WTC11 (cell line): ENCODE results near the gene PTPRN2. TPM values are rescaled to one million over a fixed set of nuclear protein-coding genes. Genes with fewer than 3 reads are reported as not detected.

Experiments
- ATAC-seq: fragments of 200-7000 bp; cut with Tn5 transposase; 2 replicates; pipeline ENCODE4 v1.10.0; 2021; ENCODE audit warnings: mild to moderate bottlenecking, moderate library complexity
- CTCF ChIA-PET: fragments of 300-600 bp; sonication (Branson Sonifier 250); formaldehyde crosslinking; loops from one replicate; lab custom pipeline; 2021; ENCODE audit warnings: antibody characterized with exemption; lab: Charles Lee
- POLR2A ChIA-PET: fragments of 350-600 bp; sonication (Branson Sonifier 250); formaldehyde crosslinking; loops from one replicate; lab custom pipeline; 2021; ENCODE audit warnings: antibody characterized with exemption; lab: Charles Lee
- DNase-seq: peaks from one replicate; pipeline ENCODE4 v3.0.0; 2021; ENCODE audit warnings: low spot score
- H3K27ac Mint-ChIP-seq: 2 replicates; pipeline ENCODE4 v1.8.0; 2021; ENCODE audit warnings: mixed read lengths
- H3K27me3 Mint-ChIP-seq: 2 replicates; pipeline ENCODE4 v1.8.0; 2021; ENCODE audit warnings: low read depth, mild to moderate bottlenecking, moderate library complexity, mixed read lengths
- H3K36me3 Mint-ChIP-seq: 2 replicates; pipeline ENCODE4 v1.8.0; 2021; ENCODE audit warnings: mixed read lengths
- H3K4me1 Mint-ChIP-seq: 2 replicates; pipeline ENCODE4 v1.8.0; 2022; ENCODE audit warnings: mixed read lengths
- H3K4me3 Mint-ChIP-seq: 2 replicates; pipeline ENCODE4 v1.8.0; 2021; ENCODE audit warnings: mild to moderate bottlenecking, moderate library complexity, mixed read lengths
- H3K9me3 Mint-ChIP-seq: 2 replicates; pipeline ENCODE4 v1.8.0; 2021; ENCODE audit warnings: mixed read lengths
- AFF4 ChIP-seq: sonication (generic); formaldehyde crosslinking; IDR thresholded peaks from 2 replicates; pipeline ENCODE4 v1.8.1; 2023; ENCODE audit warnings: mild to moderate bottlenecking, missing genetic modification reagents, borderline replicate concordance
- ATF1 ChIP-seq: sonication (generic); formaldehyde crosslinking; IDR thresholded peaks from 2 replicates; pipeline ENCODE4 v1.8.1; 2023; ENCODE audit warnings: mild to moderate bottlenecking, moderate library complexity, missing genetic modification reagents
- EMX1 ChIP-seq: fragments of 250-450 bp; sonication (Bioruptor Pico); IDR thresholded peaks from 2 replicates; pipeline ENCODE4 v1.8.0; 2021; ENCODE audit warnings: mild to moderate bottlenecking
- ETV6 ChIP-seq: sonication (generic); formaldehyde crosslinking; IDR thresholded peaks from 2 replicates; pipeline ENCODE4 v1.8.1; 2022; ENCODE audit warnings: mild to moderate bottlenecking, missing genetic modification reagents
- FOXJ3 ChIP-seq: sonication (generic); formaldehyde crosslinking; IDR thresholded peaks from 2 replicates; pipeline ENCODE4 v1.9.0; 2021; ENCODE audit warnings: missing genetic modification reagents, mild to moderate bottlenecking, borderline replicate concordance
- GTF2I ChIP-seq: fragments of 250-450 bp; sonication (Bioruptor Pico); conservative IDR thresholded peaks from 2 replicates; pipeline ENCODE4 v1.4.0; 2021; ENCODE audit warnings: mild to moderate bottlenecking
- HMGXB4 ChIP-seq: sonication (generic); formaldehyde crosslinking; IDR thresholded peaks from 2 replicates; pipeline ENCODE4 v1.8.1; 2023; ENCODE audit warnings: mild to moderate bottlenecking, moderate library complexity, missing genetic modification reagents
- JAZF1 ChIP-seq: fragments of 250-450 bp; sonication (Bioruptor Pico); IDR thresholded peaks from 2 replicates; pipeline ENCODE4 v1.9.0; 2021; ENCODE audit warnings: moderate library complexity, mild to moderate bottlenecking, inconsistent platforms
- KAT7 ChIP-seq: sonication (generic); formaldehyde crosslinking; IDR thresholded peaks from 2 replicates; pipeline ENCODE4 v1.8.1; 2023; ENCODE audit warnings: missing genetic modification reagents, mild to moderate bottlenecking, borderline replicate concordance
- NFE2L1 ChIP-seq: sonication (generic); formaldehyde crosslinking; IDR thresholded peaks from 2 replicates; pipeline ENCODE4 v1.8.1; 2023; ENCODE audit warnings: missing genetic modification reagents
- PREB ChIP-seq: sonication (generic); formaldehyde crosslinking; IDR thresholded peaks from 2 replicates; pipeline ENCODE4 v1.8.1; 2022; ENCODE audit warnings: mild to moderate bottlenecking, missing genetic modification reagents, moderate library complexity, borderline replicate concordance
- PRRX2 ChIP-seq: fragments of 250-450 bp; sonication (Bioruptor Pico); IDR thresholded peaks from 2 replicates; pipeline ENCODE4 v1.8.0; 2021; ENCODE audit warnings: mild to moderate bottlenecking
- SOX15 ChIP-seq: fragments of 250-450 bp; sonication (Bioruptor Pico); IDR thresholded peaks from 2 replicates; pipeline ENCODE4 v1.9.0; 2021; ENCODE audit warnings: mild to moderate bottlenecking
- TP53 ChIP-seq: sonication (generic); formaldehyde crosslinking; IDR thresholded peaks from 2 replicates; pipeline ENCODE4 v1.8.1; 2023; ENCODE audit warnings: mild to moderate bottlenecking, missing genetic modification reagents
- ZNF219 ChIP-seq: sonication (generic); formaldehyde crosslinking; IDR thresholded peaks from 2 replicates; pipeline ENCODE4 v1.8.0; 2023; ENCODE audit warnings: missing genetic modification reagents, mild to moderate bottlenecking, borderline replicate concordance
- ZNF263 ChIP-seq: sonication (generic); formaldehyde crosslinking; IDR thresholded peaks from 2 replicates; pipeline ENCODE4 v1.8.1; 2022; ENCODE audit warnings: low read depth, mild to moderate bottlenecking, moderate library complexity, missing genetic modification reagents
- ZNF416 ChIP-seq: fragments of 250-450 bp; sonication (Bioruptor Pico); IDR thresholded peaks from 2 replicates; pipeline ENCODE4 v1.9.0; 2021; ENCODE audit warnings: mild to moderate bottlenecking, inconsistent platforms
- ZNF423 ChIP-seq: fragments of 250-450 bp; sonication (Bioruptor Pico); IDR thresholded peaks from 2 replicates; pipeline ENCODE4 v2.1.2; 2022; ENCODE audit warnings: mild to moderate bottlenecking, moderate library complexity
- total RNA-seq: library from RNA; stranded (reverse); gene quantifications from 3 replicates; pipeline ENCODE4 v1.2.3, GENCODE V29; 2021
- TF ChIP-seq, protein P1 (sequence below): sonication (generic); formaldehyde crosslinking; IDR thresholded peaks from 2 replicates; pipeline ENCODE4 v1.8.1; 2022; ENCODE audit warnings: mild to moderate bottlenecking, moderate library complexity, missing genetic modification reagents
- TF ChIP-seq, protein P2 (sequence below): sonication (generic); formaldehyde crosslinking; IDR thresholded peaks from 2 replicates; pipeline ENCODE4 v1.8.0; 2022; ENCODE audit warnings: missing genetic modification reagents

PTPRN2 gene
- total RNA-seq, 1 experiment from 2014 or later: 4.7 TPM

DNA sequence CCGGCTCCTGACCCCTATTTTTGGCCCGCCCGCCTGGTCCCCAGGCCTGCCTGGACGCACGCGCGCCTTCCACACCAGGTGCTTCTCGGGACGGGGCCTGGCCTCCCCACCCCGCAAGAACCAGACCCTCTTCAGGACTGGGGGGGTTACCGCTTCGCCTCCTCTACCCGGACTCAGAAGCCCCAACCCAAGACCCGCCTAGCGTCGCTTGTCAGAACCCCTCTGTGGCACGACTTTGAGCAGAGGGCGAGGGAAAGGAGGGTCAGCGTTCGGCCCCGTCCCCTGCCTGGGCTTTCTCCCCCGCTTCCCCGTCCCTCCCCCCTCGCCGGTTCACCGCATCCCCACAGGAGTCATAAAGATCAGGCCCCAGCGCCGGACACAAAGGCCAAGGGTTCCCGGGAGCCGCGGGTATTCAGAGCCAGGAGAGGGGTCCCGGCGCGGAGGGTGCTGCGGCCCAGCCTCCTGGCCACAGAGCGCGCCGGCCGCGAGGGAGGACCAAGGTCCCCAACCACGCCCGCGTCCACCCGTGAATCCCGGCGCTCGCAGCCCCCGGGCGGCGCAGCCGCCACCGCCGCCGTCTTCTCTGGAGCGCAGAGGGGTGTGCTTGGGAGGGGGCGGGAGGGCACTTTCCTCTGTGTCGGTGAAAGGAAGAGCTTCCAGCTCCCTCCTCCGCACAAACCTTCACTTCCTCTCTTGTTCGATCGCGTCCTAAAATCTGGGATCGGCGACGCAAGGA lies 898.9 kb downstream of the PTPRN2 start:
- TF ChIP-seq GTF2I: no peak
- peak; percentile 10; the same call in 1 of the 2 replicates for TF ChIP-seq ZNF423
- TF ChIP-seq AFF4: no peak
- TF ChIP-seq KAT7 (CRISPR knock-in tag): peak; percentile 43; the same call in 1 of the 2 replicates
- 0 out of 2 replicates have a peak, but pooled peaks have one; percentile 21 for TF ChIP-seq ETV6 (CRISPR knock-in tag)
- TF ChIP-seq, protein P1, sequence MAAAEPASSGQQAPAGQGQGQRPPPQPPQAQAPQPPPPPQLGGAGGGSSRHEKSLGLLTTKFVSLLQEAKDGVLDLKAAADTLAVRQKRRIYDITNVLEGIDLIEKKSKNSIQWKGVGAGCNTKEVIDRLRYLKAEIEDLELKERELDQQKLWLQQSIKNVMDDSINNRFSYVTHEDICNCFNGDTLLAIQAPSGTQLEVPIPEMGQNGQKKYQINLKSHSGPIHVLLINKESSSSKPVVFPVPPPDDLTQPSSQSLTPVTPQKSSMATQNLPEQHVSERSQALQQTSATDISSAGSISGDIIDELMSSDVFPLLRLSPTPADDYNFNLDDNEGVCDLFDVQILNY: no peak; the same call in 1 of the 2 replicates
- Mint-ChIP-seq H3K27ac (no peak overlapping the region), H3K36me3 (no peaks in the 10 kb centered on the region), H3K4me1 (peaks cover 10% of the 10 kb centered on the region), H3K27me3 (peaks cover 85% of the 10 kb centered on the region), H3K9me3 (no peaks in the 10 kb centered on the region), H3K4me3 (peak overlapping the region; percentile 63)
- DNase-seq (peak; percentile 30), ATAC-seq (no peak)
- ChIA-PET POLR2A (no interaction called here), CTCF (no interaction called here)

DNA sequence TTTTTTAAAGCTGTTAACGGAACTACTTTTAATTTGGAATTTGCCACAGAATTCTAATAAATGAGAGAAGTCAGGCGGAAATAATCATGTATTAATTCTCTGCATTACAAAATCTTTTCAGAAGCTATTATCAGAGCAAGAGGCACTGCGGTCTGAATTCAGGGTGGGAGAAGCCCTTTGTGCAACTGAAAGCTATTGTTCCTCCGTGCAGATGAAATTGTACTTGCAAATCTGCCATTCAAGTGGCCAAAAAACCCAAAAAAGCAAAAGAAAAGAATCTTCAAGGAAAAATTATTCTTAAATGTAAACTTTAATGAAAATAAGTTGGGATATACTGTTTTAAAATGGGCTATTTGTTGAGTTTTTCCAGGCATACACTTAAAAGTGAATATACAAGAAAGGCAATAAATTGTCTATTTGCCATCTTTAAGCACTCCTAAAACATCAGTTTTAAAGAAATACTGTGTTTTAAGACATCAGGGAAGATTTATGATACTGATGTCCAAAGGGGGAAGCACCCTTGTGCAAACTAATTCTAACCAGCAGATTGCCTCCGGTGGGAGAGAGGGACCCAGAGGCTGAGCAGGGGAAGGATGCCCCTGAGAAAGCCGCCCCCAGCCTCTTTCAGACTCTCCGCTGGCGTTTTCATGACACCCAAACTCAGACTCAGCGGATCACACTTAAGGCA lies 899.6 kb downstream of the PTPRN2 start:
- Mint-ChIP-seq H3K27ac (no peak overlapping the region), H3K27me3 (peaks cover 90% of the 10 kb centered on the region), H3K4me3 (peak overlapping the region; percentile 63), H3K4me1 (peaks cover 16% of the 10 kb centered on the region), H3K36me3 (no peaks in the 10 kb centered on the region), H3K9me3 (no peaks in the 10 kb centered on the region)
- CTCF ChIA-PET: no interaction called here
- DNase-seq (no peak), ATAC-seq (no peak)
- POLR2A ChIA-PET: no interaction called here
- TF ChIP-seq ETV6 (CRISPR knock-in tag) (no peak), TP53 (no peak), FOXJ3 (CRISPR knock-in tag) (no peak), ATF1 (no peak), ZNF263 (no peak), ZNF416 (CRISPR knock-in tag) (no peak), PRRX2 (CRISPR knock-in tag) (no peak)
- TF ChIP-seq, protein P2, sequence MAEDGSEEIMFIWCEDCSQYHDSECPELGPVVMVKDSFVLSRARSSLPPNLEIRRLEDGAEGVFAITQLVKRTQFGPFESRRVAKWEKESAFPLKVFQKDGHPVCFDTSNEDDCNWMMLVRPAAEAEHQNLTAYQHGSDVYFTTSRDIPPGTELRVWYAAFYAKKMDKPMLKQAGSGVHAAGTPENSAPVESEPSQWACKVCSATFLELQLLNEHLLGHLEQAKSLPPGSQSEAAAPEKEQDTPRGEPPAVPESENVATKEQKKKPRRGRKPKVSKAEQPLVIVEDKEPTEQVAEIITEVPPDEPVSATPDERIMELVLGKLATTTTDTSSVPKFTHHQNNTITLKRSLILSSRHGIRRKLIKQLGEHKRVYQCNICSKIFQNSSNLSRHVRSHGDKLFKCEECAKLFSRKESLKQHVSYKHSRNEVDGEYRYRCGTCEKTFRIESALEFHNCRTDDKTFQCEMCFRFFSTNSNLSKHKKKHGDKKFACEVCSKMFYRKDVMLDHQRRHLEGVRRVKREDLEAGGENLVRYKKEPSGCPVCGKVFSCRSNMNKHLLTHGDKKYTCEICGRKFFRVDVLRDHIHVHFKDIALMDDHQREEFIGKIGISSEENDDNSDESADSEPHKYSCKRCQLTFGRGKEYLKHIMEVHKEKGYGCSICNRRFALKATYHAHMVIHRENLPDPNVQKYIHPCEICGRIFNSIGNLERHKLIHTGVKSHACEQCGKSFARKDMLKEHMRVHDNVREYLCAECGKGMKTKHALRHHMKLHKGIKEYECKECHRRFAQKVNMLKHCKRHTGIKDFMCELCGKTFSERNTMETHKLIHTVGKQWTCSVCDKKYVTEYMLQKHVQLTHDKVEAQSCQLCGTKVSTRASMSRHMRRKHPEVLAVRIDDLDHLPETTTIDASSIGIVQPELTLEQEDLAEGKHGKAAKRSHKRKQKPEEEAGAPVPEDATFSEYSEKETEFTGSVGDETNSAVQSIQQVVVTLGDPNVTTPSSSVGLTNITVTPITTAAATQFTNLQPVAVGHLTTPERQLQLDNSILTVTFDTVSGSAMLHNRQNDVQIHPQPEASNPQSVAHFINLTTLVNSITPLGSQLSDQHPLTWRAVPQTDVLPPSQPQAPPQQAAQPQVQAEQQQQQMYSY (CRISPR knock-in tag): no peak

DNA sequence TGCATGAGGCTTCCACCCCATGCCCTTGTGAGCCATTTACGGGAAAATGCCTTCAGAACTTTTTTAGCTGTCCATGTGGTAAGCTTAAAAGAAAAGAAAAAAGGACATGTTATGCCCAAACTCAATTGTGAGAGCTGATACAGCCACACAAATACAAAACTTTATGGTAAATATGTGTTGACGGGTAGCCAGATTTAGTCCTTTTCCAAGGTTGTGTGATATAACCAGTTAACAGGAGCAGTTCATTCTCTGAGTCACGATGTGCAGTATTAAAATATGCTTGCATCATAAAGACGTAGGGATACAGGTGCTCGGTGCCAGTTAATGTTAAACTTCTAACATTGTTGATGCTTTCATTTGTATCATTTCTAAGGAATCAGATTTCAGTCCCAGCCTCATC lies 900.5 kb downstream of the PTPRN2 start:
- ChIA-PET POLR2A (no interaction called here), CTCF (no interaction called here)
- Mint-ChIP-seq H3K4me1 (peaks cover 20% of the 10 kb centered on the region), H3K27ac (no peak overlapping the region), H3K27me3 (peaks cover 90% of the 10 kb centered on the region), H3K36me3 (no peaks in the 10 kb centered on the region), H3K9me3 (no peaks in the 10 kb centered on the region), H3K4me3 (no peak overlapping the region)
- ATAC-seq (no peak), DNase-seq (no peak)
- no peak for TF ChIP-seq ZNF423
- TF ChIP-seq ZNF219 (CRISPR knock-in tag): no peak
- no peak for TF ChIP-seq PREB (CRISPR knock-in tag)
- TF ChIP-seq NFE2L1 (CRISPR knock-in tag): no peak
- TF ChIP-seq SOX15 (CRISPR knock-in tag): no peak
- no peak for TF ChIP-seq EMX1 (CRISPR knock-in tag)
- no peak for TF ChIP-seq JAZF1
- no peak for TF ChIP-seq HMGXB4 (CRISPR knock-in tag)
